Body of pancreas (tissue), 4 donors: ENCODE data around the gene SAG.

Source experiments
- CTCF ChIP-seq, 7 experiments: fragments of 450-650 bp in 4 of 7; fragments of 200-600 bp in 3 of 7; sonication (generic) in 3 of 7; IDR thresholded peaks; one replicate each; pipeline ENCODE4 v1.5.1; 2016 to 2019; ENCODE audit warnings: antibody characterized with exemption in 7 of 7
- POLR2A ChIP-seq, 3 donors: fragments of 450-650 bp; IDR thresholded peaks; one replicate each; pipeline ENCODE4 v1.6.1; 2016; ENCODE audit warnings: antibody characterized with exemption in 3 of 3, mild to moderate bottlenecking in 2 of 3

- TF ChIP-seq CTCF (IDR thresholded peaks at IDR 0.05) (no peak), POLR2A (IDR thresholded peaks at IDR 0.05) (no peak)
Measured at GRCh38 chr2:233354500-233354924, 46.9 kb downstream of the SAG start.
